ENCODE data around the gene FBXL17.

Gene FBXL17

GRCh38 chr5:107966201-107966600 is 415.7 kb downstream of the FBXL17 start:
- Histone ChIP-seq H3K4me3 (ENCODE audit: insufficient read depth, low read length, poor library complexity, severe bottlenecking) (no peak overlapping the region), H3K9me2 (replicated peaks; ENCODE audit: insufficient read depth, low read length) (no peaks in the 10 kb centered on the region), H3K36me3 (ENCODE audit: low read length) (no peaks in the 10 kb centered on the region), H3K9me3 (ENCODE audit: insufficient read depth, low read length) (no peaks in the 10 kb centered on the region), H3K27me3 (ENCODE audit: low read length) (no peaks in the 10 kb centered on the region), H3K27ac (ENCODE audit: low read depth, low read length) (no peak overlapping the region), H4K20me1 (ENCODE audit: low read depth, low read length) (no peaks in the 10 kb centered on the region), H3K4me2 (ENCODE audit: low read depth, low read length, poor library complexity, severe bottlenecking) (no peak overlapping the region), H3F3A (ENCODE audit: insufficient read depth) (no peaks in the 10 kb centered on the region), H3K9ac (ENCODE audit: low read length) (no peak overlapping the region), H3K79me2 (ENCODE audit: insufficient read depth, low read length) (no peaks in the 10 kb centered on the region), H2AFZ (ENCODE audit: low read depth, low read length, severe bottlenecking) (no peak overlapping the region)
- no peak for TF ChIP-seq CTCF (IDR thresholded peaks at IDR 0.05; ENCODE audit: insufficient read depth, low read length, poor library complexity, severe bottlenecking)
- TF ChIP-seq EZH2phosphoT487 (conservative IDR thresholded peaks at IDR 0.05; ENCODE audit: low read length) = no peak

DNA sequence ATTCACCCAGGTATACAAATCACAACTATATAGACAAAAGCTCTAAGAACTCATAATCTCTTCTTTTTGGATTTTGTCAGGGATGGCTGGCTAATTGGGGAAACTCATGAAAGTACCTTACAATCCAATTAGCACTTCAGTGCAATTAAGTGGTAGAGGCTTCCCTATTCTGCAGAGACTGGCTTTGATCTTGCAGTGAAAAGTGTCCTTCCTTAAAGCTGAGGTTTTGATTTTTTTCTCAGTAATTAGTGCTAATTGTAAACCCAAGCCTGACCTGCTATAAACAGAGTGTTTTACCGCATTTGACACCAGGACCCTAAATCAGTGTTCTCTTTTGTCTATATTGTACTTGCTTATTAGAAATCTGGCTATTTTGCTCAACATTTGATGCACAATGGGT is 417.2 kb downstream of the FBXL17 start:
- Histone ChIP-seq H2AFZ (ENCODE audit: low read depth, low read length, severe bottlenecking) (no peak overlapping the region), H3K9me3 (ENCODE audit: insufficient read depth, low read length) (no peaks in the 10 kb centered on the region), H3K4me3 (ENCODE audit: insufficient read depth, low read length, poor library complexity, severe bottlenecking) (no peak overlapping the region), H3K79me2 (ENCODE audit: insufficient read depth, low read length) (no peaks in the 10 kb centered on the region), H3K4me2 (ENCODE audit: low read depth, low read length, poor library complexity, severe bottlenecking) (no peak overlapping the region), H3K27ac (ENCODE audit: low read depth, low read length) (no peak overlapping the region), H3K9ac (ENCODE audit: low read length) (no peak overlapping the region), H3K27me3 (ENCODE audit: low read length) (no peaks in the 10 kb centered on the region), H4K20me1 (ENCODE audit: low read depth, low read length) (no peaks in the 10 kb centered on the region), H3F3A (ENCODE audit: insufficient read depth) (no peaks in the 10 kb centered on the region), H3K36me3 (ENCODE audit: low read length) (no peaks in the 10 kb centered on the region), H3K9me2 (replicated peaks; ENCODE audit: insufficient read depth, low read length) (no peaks in the 10 kb centered on the region)
- TF ChIP-seq CTCF (IDR thresholded peaks at IDR 0.05; ENCODE audit: insufficient read depth, low read length, poor library complexity, severe bottlenecking) (no peak), EZH2phosphoT487 (conservative IDR thresholded peaks at IDR 0.05; ENCODE audit: low read length) (no peak)

- no peak overlapping the region for H3K9ac ChIP-seq (ENCODE audit: low read length)
- H3K36me3 ChIP-seq (ENCODE audit: low read length) = no peaks in the 10 kb centered on the region
- H3F3A ChIP-seq (ENCODE audit: insufficient read depth) = no peaks in the 10 kb centered on the region
- H4K20me1 ChIP-seq (ENCODE audit: low read depth, low read length) = no peaks in the 10 kb centered on the region
- H3K9me3 ChIP-seq (ENCODE audit: insufficient read depth, low read length) = no peaks in the 10 kb centered on the region
- no peak overlapping the region for H3K4me3 ChIP-seq (ENCODE audit: insufficient read depth, low read length, poor library complexity, severe bottlenecking)
- H3K27ac ChIP-seq (ENCODE audit: low read depth, low read length) = no peak overlapping the region
- H3K27me3 ChIP-seq (ENCODE audit: low read length) = no peaks in the 10 kb centered on the region
- no peak overlapping the region for H3K4me2 ChIP-seq (ENCODE audit: low read depth, low read length, poor library complexity, severe bottlenecking)
- TF ChIP-seq EZH2phosphoT487 (conservative IDR thresholded peaks at IDR 0.05; ENCODE audit: low read length) (no peak), CTCF (IDR thresholded peaks at IDR 0.05; ENCODE audit: insufficient read depth, low read length, poor library complexity, severe bottlenecking) (no peak)
- H3K9me2 ChIP-seq (replicated peaks; ENCODE audit: insufficient read depth, low read length) = no peaks in the 10 kb centered on the region
- no peaks in the 10 kb centered on the region for H3K79me2 ChIP-seq (ENCODE audit: insufficient read depth, low read length)
- H2AFZ ChIP-seq (ENCODE audit: low read depth, low read length, severe bottlenecking) = no peak overlapping the region
These were observed 422.2 kb downstream of the FBXL17 start for GRCh38 chr5:107959573-107960279.

All from SU-DHL-6 (cell line).